Glutamatergic neuron (in vitro differentiated cells): ENCODE measurements around the gene HEATR1. TPM values are rescaled to one million over a fixed set of nuclear protein-coding genes. Genes with fewer than 3 reads are reported as not detected.

ENCODE experiments used
- DNase-seq: peaks from one replicate; pipeline ENCODE4 v3.0.0; 2022
- H3K27ac Mint-ChIP-seq: one replicate; pipeline ENCODE4 v1.8.0; 2020; ENCODE audit warnings: mild to moderate bottlenecking, mixed read lengths, inconsistent platforms; ENCODE audit not compliant: unreplicated experiment
- H3K27me3 Mint-ChIP-seq: one replicate; pipeline ENCODE4 v1.8.0; 2020; ENCODE audit warnings: mild to moderate bottlenecking, moderate library complexity, mixed read lengths, inconsistent platforms; ENCODE audit not compliant: unreplicated experiment
- H3K36me3 Mint-ChIP-seq: one replicate; pipeline ENCODE4 v1.8.0; 2020; ENCODE audit warnings: mild to moderate bottlenecking, mixed read lengths, inconsistent platforms; ENCODE audit not compliant: unreplicated experiment
- H3K4me1 Mint-ChIP-seq: one replicate; pipeline ENCODE4 v1.8.0; 2020; ENCODE audit warnings: mild to moderate bottlenecking, low read depth, mixed read lengths, inconsistent platforms; ENCODE audit not compliant: unreplicated experiment
- H3K4me3 Mint-ChIP-seq: one replicate; pipeline ENCODE4 v1.8.0; 2020; ENCODE audit warnings: mild to moderate bottlenecking, mixed read lengths, inconsistent platforms; ENCODE audit not compliant: unreplicated experiment
- H3K9me3 Mint-ChIP-seq: one replicate; pipeline ENCODE4 v1.8.0; 2020; ENCODE audit warnings: mild to moderate bottlenecking, moderate library complexity, mixed read lengths, inconsistent platforms; ENCODE audit not compliant: unreplicated experiment
- total RNA-seq: library from RNA; stranded (reverse); fragmentation: NEBNext Ultra II Directional; extraction: Animal tissue kit (Norgen Biotek cat#: 25700); gene quantifications from one replicate; pipeline ENCODE4 v1.2.1, GENCODE V29; 2021; ENCODE audit not compliant: unreplicated experiment
- TF ChIP-seq, protein P1 (sequence below): fragments of 200-600 bp; sonication (generic); IDR thresholded peaks from one replicate; pipeline ENCODE4 v1.5.0; 2021; ENCODE audit not compliant: partially characterized antibody, unreplicated experiment

Gene HEATR1
- total RNA-seq, 1 donor from 2014 or later: 31.7 TPM

DNA sequence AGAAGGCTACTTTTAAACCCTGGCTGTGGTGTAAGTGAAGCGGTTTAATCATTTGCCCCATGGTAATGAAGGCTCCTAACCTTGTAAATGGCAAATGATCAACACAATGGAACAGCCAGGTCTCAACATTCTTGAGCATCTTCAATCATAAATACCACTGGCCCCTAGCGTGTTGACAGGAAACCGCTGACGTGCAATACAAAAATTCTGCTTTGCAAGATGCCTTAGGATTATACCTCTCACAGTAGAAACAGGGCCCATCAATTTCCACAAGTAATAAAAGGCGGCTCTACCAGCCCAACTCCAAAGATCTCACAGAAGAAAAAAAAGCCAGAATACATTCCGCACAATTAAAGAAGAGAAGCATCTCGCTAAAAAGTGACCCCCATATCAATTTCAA, 47.7 kb downstream of the HEATR1 start:
- no peak for DNase-seq
- Mint-ChIP-seq H3K36me3 (no peaks in the 10 kb centered on the region), H3K4me1 (peaks cover 2% of the 10 kb centered on the region), H3K27ac (no peak overlapping the region), H3K27me3 (peaks cover 2% of the 10 kb centered on the region), H3K4me3 (no peak overlapping the region), H3K9me3 (no peaks in the 10 kb centered on the region)
- TF ChIP-seq, protein P1, sequence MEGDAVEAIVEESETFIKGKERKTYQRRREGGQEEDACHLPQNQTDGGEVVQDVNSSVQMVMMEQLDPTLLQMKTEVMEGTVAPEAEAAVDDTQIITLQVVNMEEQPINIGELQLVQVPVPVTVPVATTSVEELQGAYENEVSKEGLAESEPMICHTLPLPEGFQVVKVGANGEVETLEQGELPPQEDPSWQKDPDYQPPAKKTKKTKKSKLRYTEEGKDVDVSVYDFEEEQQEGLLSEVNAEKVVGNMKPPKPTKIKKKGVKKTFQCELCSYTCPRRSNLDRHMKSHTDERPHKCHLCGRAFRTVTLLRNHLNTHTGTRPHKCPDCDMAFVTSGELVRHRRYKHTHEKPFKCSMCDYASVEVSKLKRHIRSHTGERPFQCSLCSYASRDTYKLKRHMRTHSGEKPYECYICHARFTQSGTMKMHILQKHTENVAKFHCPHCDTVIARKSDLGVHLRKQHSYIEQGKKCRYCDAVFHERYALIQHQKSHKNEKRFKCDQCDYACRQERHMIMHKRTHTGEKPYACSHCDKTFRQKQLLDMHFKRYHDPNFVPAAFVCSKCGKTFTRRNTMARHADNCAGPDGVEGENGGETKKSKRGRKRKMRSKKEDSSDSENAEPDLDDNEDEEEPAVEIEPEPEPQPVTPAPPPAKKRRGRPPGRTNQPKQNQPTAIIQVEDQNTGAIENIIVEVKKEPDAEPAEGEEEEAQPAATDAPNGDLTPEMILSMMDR: no peak

DNA sequence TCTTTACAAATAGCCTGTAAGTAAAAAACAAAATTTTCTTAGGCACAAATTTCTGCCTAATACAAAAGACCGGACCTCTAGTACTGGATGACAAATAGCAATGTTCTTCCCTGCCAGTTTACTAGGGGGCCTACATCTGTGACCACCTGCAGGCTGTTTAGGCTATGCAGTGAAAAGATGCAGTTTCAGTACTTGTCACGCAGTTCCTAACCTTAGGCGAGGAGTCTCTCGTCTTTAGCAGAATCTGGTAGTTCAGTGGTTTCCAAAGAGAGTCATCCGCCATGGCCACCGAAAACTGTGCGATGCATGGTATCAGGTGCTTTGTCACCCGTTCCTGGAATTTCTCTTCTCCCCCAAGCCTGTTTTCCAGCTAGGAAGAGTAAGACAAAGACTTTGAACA, 50.9 kb downstream of the HEATR1 start:
- peaks cover 2% of the 10 kb centered on the region for H3K27me3 Mint-ChIP-seq
- no peak overlapping the region for H3K4me3 Mint-ChIP-seq
- no peak overlapping the region for H3K27ac Mint-ChIP-seq
- TF ChIP-seq, protein P1: no peak
- no peaks in the 10 kb centered on the region for H3K36me3 Mint-ChIP-seq
- peaks cover 2% of the 10 kb centered on the region for H3K4me1 Mint-ChIP-seq
- no peak for DNase-seq
- no peaks in the 10 kb centered on the region for H3K9me3 Mint-ChIP-seq

DNA sequence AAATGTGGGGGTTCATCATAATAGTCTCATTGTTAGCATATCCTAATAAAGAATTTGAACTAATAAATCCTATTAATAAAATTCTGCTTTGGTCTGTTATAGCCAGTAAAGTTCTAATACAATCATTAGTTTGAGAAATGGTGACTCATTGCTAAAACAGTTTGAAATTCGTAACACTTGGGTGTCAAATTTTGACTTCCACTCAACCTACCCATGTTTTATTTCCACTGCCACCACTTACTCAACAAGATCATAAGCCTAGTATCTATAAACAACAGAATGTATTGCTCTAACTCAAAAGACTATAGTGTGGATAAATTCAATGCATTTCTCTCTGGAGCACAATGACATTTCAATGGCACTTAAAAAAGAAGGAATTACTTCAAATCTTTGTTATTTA, 51.4 kb downstream of the HEATR1 start:
- no peak overlapping the region for H3K27ac Mint-ChIP-seq
- no peaks in the 10 kb centered on the region for H3K9me3 Mint-ChIP-seq
- H3K27me3 Mint-ChIP-seq: peaks cover 2% of the 10 kb centered on the region
- no peaks in the 10 kb centered on the region for H3K36me3 Mint-ChIP-seq
- H3K4me3 Mint-ChIP-seq: no peak overlapping the region
- DNase-seq: no peak
- TF ChIP-seq, protein P1: no peak
- H3K4me1 Mint-ChIP-seq: no peaks in the 10 kb centered on the region

DNA sequence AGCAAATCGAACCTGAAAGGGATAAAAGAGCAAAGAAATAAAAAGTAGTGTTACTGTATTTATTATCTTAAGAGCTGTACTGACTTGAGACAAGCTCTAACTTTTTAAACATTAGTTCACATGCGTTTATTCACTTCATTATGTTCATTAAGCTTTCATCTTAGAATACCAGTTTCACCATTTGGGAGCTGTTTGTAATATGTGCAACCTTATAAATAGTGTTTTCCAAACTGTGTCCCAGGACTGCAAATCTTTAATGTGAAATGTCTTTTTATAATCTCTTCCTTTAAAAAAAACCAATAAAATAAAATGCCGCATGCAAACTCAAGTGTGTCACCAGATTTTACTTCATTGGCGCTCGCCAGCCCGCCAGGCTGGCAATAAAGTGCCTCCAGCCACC, 52.2 kb downstream of the HEATR1 start:
- H3K4me1 Mint-ChIP-seq: no peaks in the 10 kb centered on the region
- no peaks in the 10 kb centered on the region for H3K36me3 Mint-ChIP-seq
- no peak overlapping the region for H3K4me3 Mint-ChIP-seq
- no peaks in the 10 kb centered on the region for H3K9me3 Mint-ChIP-seq
- H3K27me3 Mint-ChIP-seq: peaks cover 2% of the 10 kb centered on the region
- TF ChIP-seq, protein P1: no peak
- no peak for DNase-seq
- H3K27ac Mint-ChIP-seq: no peak overlapping the region

DNA sequence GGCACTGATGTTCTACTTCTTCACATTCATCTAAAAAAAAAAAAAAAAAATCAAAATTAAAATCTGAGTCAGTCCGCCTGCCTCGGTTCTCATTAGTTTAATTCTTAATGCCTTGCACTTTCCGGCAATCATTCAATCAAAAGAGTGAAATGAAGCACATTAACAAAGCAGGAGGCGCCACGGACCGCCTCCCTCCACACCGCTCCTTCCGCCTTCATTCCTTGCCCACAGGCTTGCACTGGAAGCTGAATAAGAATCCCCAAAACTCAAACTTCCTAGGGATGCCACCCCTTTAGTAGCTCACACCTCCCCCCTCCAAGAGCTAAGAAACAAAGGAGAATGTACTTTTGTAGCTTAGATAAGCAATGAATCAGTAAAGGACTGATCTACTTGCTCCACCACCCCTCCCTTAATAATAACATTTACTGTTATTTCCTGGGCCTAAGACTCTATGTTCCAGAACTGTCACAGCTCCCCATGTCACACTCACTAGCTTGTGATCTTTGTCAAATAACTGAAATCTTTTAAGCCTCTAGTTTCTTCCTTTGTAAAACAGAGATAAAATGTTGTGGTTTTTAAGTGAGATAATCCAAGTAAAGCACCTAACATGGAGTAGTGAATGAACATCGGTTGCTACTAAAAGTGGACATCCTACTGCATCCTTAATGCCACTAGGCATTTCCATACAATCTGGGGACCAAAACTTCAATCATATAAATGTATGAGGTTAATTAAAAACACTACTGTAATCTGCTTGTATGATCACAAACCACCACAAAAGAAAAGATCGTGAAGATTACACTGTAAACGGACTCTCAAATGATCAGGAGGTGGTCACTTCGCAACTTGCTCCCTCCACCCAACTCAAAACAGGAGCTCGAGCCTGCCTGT, 53.1 kb downstream of the HEATR1 start:
- Mint-ChIP-seq H3K27me3 (peaks cover under 1% of the 10 kb centered on the region), H3K4me3 (no peak overlapping the region), H3K9me3 (no peaks in the 10 kb centered on the region), H3K27ac (no peak overlapping the region), H3K4me1 (no peaks in the 10 kb centered on the region), H3K36me3 (no peaks in the 10 kb centered on the region)
- TF ChIP-seq, protein P1: no peak
- no peak for DNase-seq
